GM18526 (cell line): ENCODE results near the gene PUM1.

Experiments used
- POLR2A ChIP-seq: IDR thresholded peaks from 3 replicates; pipeline ENCODE4 v1.6.1; 2011; ENCODE audit not compliant: insufficient read length; ENCODE audit errors: extremely low read depth

Gene PUM1

DNA sequence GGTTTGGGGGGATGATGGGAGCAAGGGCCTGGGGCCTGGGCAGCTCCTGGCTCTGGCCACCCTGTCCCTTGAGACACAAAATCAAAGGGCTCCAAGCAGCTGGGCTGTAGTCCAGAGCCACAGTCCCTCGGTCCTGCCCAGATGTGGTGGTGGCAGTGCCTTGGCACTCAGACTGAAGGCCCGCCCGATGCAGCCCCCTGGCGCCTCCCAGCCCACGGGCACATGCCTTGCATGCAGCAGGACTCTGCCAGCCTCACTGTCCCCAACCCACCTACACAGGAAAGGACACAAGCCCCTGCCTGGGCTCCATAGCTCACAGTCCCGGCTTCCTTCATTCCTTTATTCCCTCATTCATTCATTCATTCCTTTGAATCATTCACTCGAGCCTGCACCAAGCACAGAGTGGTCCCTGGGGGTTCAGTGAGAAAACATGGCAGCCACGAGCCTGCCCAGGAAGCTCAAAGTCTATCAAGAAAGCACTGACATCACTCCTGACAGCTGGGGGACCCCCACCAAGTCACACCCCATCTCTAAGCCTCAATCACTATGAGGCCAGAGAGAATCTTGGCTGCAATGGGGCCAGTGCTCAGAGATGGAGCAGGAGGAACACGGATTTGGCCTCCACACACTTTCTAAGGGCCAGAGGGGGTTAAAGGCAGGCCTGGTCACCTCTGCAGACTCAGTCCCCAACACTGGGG is 162.8 kb downstream of the PUM1 start:
- no peak for TF ChIP-seq POLR2A

DNA sequence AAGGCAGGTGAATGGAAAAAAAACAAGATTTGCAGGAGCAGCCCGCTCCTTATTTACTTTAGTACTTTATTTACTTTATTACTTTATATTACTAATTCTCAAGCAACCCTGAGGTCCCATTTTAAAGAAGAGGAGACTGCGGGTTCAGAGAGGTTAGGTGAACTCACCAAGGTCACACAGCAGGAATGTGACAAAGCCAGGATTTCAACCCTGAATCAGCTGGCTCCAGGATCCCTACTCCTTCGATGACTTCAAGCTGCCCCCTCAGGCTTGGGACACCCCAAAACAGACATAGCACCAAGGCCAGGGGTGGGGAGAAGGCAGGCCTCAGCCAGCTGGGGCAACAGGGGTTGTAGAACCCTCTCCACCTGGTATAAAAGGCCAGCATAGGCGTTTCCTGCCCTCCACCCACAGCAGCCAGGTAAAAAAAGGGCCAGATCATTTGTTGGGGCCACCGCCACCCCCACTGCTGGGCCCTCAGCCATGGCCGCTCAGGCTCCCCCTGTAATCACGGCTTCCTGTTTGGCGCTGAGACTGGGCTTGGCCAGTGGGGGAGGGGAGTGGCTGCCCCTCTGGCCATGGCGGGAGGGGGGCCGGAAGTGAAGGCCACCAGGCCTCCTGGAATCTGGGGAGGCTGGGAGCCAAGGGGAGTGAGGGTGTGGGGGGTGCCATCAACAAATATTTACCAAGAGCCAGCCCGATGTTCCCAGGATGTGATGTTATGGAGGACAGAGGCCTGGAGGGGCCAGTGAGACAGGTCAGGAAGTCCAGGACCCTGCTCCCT is 163.5 kb downstream of the PUM1 start:
- no peak for TF ChIP-seq POLR2A

DNA sequence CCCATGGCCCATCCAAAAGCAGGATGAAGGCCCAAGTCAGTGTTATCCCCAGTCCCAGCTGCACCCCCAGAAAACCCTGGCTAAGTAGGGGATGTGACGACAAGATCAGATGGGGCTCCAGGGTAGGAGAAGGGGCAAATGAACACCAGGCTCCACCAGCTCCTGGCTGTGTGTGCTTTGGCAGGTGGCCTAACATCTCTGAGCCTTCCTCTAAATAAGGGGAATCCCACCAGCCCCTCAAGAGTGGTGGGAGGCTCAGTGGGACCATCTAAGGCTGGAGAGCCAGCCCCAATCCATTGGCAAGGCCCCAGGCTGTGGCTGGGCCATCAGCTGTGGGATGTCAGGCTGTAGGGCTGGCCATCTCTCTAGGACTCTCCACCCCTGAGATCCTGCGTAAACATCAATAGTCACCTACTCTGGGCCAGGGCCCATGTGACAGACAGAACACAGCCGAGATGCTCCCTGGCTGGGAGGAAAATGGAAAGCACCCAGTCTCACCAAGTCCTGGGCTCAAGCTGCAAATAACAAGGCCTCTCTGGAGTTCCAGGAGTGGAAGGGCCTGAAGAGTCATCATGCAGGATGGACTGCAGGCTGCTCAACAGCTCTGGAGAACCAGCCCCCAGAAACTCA is 164.5 kb downstream of the PUM1 start:
- no peak for TF ChIP-seq POLR2A

DNA sequence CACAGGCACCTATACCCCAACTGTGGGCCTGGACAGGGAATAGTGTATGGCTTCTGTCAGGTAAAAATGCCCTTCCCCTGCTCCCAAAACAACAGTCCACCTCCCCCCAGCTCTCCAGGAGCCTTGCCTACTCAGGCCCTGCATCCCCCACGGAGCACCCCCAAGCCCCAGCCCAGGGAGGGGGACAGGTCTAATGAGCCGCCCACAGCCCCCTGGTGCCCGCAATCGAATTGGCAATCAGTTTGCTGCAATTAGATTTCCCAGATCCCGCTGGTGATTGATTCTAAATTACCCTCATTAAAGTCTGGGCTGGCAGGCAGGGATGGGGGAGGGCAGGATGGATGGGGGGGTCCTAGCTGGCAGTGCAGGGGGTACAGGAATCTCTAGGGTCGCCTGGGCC is 165.0 kb downstream of the PUM1 start:
- no peak for TF ChIP-seq POLR2A

DNA sequence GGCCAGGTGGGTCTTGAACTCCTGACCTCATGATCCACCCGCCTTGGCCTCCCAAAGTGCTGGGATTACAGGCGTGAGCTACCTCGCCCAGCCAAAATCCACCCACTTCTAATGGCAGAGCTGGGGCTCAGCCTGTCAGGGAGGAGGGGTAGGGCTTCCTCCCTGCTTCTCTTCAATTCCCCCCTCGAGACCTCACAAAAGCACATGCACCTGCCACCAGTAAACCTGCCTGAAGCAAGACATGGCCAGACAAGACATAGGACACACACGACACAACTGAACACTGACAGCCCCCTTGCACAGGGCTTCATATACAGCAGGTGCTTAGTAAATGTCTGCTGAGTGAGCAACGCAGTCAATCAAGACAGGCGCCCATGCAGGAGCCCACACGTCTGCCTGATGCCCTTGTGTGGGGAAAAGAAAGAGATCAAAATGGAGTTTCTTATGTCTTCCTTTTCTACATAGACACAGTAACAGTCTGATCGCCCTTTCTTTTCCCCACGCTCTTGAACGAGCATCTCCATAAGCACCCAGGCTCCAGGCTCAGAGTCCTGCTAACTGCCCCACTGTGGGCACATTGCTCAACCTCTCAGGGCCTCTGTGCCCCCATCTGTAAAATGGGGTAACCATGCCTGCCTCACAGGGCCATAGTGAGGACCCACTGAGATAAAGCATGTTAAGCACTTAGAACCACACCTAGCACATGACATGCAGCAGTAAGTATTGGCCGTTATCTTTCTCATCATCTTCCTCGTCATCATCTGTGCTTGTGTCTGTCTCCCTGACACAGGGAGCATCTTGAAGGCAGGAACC is 165.7 kb downstream of the PUM1 start:
- TF ChIP-seq POLR2A = no peak

DNA sequence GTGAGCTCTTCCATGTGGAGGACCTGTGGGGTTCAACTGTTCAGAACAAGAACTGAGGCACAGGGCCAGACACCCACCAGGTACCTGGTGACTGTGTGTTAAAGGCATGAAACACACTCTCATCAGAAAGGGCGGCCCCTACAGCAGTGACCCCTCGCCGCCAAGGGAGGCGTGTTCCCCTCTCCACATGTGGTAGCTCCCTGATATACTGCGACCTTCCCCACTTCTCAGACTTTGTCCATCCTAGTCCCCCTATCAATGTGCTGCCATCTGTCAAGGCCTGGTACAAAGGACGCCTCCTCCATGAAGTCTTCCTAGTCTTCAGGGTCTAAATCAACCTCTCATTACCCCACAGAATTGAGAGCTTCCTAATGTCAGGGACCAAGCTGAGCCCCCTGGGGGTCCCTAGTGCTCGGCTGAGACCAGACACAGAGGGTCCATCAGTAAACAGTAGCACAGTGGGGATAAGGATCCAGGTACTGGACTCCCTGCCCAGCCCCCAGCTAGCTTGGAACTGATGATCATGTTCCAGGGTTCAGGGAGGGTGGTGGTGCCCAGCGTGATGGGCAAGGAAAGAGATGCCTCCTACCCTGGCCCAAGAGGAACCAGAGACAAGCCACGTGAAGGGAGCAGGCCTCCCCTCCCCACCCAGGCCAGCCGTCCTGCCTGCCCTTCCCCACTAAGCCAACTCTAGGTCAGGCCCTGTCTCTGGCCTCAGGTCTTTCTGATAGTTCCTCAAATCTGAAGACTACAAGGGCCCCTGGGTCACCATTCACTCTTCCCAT is 167.3 kb downstream of the PUM1 start:
- TF ChIP-seq POLR2A = no peak

DNA sequence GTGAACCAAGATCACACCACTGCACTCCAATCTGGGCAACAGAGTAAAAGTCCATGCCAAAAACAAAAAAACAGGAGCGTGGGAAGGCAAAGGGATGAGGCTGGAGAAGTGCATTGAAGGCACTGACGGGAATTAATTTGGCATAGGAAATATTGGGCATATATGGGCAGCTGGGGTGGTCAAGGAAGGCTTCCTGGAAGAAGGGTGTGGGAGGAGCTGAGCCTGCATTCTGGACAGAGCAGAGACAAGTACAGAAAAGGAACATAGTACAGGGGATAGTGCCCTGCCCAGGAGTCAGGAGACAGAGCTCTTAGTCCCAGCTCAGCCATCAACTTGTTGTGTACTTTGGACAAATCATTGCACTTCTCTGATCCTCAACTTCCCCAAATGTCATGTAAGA is 168.6 kb downstream of the PUM1 start:
- TF ChIP-seq POLR2A = no peak

DNA sequence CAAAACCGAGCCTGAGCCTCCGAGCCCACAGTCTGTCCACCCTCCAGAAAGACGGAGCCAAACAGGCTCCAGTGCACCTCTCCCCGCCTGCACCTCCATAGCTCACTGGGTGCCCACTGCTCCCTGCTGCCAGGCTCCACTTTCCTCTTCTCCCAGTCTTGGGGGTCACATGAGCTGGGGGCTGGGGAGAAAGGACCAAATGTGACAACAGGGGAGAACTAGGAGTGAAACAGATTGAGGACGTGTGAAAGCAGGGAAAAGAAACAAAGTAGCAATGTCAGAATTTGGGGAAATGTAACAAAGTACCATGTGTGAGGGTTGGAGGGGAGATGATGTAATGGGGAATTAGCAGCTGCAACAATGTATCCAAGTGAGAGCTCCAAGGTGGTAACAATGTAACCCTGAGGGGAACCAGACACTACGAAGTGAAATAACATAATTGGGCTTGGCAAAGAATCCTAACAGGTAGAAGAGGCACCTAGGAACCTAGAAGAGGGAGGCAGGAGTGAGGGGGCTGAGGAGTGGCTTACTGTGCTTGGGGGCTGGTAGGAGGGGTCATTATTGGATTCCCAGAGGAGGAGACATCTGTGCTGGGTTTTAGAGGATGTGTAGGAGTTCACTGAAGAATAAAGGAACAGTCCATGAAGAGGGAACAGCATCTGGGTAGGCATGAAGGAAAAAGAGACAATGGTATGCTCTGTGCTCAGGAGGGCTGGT is 169.4 kb downstream of the PUM1 start:
- TF ChIP-seq POLR2A = no peak

DNA sequence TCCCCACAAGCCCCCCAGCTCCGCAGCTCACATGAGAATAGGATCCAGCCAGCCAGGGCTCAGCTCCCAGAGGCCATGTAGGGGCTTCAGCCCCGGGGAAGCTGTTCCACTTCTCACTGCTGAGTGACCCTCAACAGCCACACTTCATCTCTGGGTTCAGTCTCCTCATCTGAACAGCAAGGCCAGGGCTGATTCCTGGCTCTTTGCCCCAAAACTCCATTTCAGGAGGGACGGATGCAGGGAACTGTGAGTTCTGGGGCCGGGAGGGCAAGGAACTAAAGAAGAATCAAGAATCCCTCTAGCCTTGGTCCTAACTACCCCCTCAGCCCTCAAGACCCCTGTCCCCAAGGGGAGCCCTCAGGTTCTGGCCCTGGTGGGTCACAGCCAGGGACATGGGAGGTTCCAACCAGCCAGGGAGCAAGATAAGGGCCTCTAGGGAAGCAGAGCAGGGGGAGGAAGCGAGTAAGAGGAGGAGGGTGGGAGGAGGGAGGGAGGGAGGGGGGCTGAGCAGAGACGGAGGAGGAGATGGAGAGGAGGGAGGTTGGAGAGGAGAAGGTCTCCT is 170.1 kb downstream of the PUM1 start:
- TF ChIP-seq POLR2A = no peak

DNA sequence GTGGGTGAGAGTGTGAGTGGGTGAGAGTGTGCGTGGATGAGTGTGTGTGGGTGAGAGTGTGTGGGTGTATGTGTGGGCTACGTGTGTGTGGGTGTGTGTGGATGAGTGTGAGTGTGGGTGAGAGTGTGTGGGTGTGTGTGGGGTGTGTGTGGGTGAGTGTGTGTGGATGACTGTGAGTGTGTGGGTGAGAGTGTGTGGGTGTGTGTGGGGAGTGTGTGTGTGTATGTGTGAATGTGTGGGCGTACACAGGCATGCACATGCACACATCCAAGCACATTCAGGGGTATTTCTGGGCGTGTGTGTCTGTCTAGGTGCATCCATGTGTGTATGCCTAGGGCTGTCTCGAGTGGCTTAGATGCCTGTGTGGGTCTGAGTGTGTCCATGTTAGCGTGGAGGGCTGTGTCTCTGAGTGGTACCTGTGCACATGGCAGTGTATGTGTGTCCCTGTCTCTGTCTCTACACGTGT is 171.0 kb downstream of the PUM1 start:
- no peak for TF ChIP-seq POLR2A

DNA sequence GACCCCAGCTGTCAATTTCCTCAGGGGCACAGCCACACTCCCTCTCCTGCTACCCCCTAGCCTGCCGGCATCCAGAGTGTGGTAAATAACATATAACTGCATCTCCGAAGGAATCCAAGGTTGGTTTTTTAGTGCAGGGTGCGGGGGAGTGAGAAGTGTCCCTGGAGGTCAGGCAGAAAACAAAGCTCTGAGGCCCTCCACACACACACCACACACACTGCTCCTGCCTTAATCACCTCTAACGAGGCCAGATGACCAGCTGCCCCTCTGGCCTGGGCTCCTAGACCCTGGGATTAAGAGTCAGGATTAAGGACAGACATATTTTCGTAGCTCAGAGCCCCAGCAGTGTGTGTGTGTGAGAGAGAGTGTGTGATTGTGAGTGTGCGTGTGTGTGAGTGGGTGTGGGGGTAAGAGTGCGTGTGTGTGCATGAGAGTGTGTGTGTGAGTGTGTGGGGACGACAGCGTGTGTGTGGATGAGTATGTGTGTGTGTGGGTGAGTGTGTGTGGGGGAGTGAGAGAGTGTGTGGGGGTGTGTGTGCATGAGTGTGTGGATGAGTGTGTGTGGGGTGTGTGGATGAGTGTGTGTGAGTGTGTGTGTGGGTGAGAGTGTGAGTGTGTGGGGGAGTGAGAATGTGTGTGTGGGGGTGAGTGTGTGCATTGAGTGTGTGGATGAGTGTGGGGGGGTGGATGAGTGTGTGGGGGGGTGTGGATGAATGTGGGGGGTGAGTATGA is 171.6 kb downstream of the PUM1 start:
- no peak for TF ChIP-seq POLR2A

DNA sequence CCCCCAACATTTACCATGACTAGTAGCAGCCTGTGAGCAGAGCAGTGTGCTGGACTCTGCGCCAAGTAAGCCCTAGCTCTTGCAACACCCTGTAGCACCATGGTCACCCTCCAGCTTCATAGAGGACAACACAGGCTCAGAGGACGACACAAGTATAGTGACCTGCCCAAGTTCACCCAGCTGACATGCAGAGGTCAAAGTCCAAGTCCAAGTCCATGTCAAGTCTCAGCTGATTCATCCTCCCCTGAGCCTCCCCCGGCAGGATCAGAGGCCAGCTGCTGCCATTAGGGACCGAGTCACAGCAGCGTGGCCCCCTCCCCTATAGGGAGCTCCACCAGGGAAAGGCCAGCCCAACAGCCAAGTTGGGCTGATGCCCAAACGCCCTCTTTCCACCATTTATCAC is 172.8 kb downstream of the PUM1 start:
- no peak for TF ChIP-seq POLR2A

DNA sequence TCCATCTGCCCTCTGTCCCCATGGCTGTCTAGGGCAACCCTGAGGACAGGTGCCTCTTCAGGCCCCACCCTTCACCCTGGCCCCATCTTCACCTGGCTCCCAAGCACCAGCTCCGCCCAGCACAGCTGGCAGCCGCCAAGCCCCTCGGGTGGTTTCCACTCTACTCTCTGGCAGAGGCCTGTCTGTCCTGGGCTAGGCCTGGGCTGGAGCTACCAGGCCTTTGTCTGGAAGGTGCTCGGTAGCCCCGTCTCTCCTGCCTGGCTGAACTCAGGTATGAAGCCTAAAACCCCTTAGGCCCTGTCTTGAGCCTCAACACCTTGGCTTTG is 174.3 kb downstream of the PUM1 start:
- TF ChIP-seq POLR2A = no peak

DNA sequence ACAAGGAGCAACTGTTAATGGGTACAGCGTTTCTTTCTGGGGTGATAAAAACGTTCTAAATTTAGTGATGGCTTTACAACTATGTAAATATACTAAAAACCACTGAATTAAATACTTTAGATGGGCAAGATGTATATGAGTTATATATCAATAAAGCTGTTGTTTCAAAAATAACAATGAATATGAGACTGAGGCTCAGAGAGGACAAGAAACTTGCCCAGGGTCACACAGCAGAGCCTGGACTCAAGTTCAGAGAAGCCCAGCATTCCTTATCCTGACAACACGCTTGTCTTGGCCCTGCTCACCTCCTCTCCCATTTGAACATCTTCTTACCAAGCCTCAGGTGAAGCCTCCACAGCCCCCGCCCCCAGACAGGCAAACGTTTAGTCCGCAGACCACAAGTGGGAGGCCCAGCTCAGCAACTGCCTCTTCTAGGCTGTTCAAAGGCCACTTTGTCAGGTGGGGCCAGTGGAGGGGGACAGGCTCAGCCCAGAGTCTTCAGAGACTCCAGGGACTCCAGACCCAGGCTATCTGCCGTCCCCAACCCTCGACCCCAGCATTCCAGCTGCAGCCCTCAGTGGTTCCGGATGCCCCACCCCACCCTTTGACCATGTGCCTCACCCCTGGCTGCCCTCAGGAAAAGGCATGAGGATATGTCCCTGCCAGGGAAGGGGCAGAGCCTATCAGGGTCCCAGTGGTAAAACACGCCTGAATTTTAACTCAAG is 174.9 kb downstream of the PUM1 start:
- TF ChIP-seq POLR2A = no peak
